Islet of Langerhans (tissue), 1 donor: ENCODE data around the gene DOHH.
A peak's percentile ranks its signal among the peaks of the same experiment; 100 is the strongest.

Source experiments
- FAIRE-seq: peaks from one replicate; lab custom pipeline; 2011; peaks lifted over from hg19 to GRCh38; lab: Jason Lieb, UNC

Gene DOHH, protein sequence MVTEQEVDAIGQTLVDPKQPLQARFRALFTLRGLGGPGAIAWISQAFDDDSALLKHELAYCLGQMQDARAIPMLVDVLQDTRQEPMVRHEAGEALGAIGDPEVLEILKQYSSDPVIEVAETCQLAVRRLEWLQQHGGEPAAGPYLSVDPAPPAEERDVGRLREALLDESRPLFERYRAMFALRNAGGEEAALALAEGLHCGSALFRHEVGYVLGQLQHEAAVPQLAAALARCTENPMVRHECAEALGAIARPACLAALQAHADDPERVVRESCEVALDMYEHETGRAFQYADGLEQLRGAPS

DNA sequence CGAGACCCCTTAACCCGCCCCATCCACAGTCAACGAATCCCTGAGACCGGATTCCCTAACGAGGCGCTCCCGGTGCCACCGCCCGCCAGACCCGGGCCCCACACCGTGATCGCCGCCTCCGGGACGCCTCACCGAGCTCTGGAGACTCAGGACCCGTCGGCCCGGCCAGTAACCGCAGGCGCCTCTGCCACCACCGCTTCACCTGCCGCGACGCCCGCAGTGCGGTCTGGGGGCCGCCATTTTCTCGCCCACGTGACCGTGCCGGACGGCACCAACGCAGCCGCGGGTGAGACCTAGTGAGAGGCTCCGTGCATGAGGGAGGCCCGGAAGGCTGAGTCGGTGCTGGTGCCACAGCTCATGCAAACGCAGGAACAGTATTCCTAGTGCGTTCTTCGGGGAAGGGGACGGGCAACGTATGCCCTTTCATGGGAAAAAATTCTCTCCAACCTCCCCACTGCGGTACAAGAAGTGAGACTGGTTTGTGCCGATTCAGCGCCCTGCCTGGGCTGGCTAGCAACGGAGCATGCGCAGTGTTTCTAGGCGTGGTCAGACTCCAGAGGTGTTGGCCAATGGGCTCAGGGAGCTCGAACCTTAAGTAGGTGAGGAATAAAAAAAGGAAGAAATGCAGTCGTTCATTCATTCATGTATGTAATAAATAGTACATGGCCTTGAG is at the start of gene DOHH:
Gene DOHH, minus strand, starts transcription at position 246 of the 673 bp plus-strand sequence. CDS start 3,860 bp downstream, outside the sequence.
- FAIRE-seq: peak; percentile 92

- no peak for FAIRE-seq
These were observed 49.3 kb upstream of the DOHH start for GRCh38 chr19:3549816-3550215.

GRCh38 chr19:3548606-3549005 is 48.1 kb upstream of the DOHH start:
- no peak for FAIRE-seq

GRCh38 chr19:3547767-3548282 is 47.4 kb upstream of the DOHH start:
- no peak for FAIRE-seq

DNA sequence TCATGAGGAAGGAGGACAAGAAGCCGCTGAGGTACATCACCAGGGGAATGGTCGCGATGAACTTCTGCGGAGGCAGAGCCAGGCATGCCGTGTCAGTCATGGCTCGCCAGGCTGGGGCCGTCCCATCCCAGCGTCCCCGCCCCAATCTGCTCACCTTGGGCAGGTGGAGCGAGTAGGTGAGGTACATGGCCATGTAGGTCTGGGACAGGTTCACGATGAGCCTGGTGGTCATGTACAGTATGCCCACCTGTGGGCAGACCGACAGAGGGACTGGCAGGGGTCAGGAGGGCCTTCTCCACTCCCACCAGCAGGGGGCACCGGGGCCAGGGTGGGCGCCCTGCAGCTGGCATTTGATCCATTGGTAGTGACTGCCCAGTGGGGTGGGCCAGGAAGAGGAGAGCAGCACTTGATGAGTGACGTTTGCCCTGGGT is 46.8 kb upstream of the DOHH start:
- no peak for FAIRE-seq

DNA sequence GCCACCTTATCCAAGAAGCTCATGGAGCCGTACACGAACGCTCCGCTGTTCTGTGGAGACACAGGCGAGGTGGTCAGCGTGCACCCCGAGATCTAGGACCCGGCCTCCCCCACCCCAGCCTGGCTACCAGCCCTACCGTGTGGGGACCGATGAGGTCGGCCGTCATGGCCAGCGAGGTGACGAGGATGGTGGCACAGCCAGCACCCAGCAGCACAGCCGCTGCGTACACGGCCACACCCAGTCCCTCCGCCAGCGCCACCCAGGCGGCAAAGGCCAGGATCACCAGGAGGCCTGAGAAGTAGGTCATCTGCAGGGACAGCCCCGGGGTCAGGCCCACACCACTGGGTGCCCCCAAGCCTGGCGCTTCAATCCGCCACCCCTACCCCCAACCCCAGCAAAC is 45.6 kb upstream of the DOHH start:
- no peak for FAIRE-seq

DNA sequence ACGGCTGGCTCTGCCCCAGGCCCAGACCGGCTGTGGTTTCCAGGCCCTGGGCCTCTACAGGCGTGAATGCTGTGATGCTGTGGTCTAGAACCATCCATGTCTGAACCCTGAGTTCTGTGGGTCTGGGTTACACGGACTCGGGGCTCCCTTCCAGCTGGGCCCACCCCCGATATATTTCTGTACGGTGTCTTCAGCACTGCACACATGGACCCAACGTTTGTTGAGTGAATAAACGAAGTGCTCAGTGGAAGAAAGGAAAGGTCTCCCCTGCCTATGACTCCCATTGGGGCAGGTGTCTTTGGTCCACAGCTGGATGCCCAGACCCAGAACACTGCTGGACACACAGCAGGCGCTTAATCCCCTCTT is 45.2 kb upstream of the DOHH start:
- FAIRE-seq: no peak

DNA sequence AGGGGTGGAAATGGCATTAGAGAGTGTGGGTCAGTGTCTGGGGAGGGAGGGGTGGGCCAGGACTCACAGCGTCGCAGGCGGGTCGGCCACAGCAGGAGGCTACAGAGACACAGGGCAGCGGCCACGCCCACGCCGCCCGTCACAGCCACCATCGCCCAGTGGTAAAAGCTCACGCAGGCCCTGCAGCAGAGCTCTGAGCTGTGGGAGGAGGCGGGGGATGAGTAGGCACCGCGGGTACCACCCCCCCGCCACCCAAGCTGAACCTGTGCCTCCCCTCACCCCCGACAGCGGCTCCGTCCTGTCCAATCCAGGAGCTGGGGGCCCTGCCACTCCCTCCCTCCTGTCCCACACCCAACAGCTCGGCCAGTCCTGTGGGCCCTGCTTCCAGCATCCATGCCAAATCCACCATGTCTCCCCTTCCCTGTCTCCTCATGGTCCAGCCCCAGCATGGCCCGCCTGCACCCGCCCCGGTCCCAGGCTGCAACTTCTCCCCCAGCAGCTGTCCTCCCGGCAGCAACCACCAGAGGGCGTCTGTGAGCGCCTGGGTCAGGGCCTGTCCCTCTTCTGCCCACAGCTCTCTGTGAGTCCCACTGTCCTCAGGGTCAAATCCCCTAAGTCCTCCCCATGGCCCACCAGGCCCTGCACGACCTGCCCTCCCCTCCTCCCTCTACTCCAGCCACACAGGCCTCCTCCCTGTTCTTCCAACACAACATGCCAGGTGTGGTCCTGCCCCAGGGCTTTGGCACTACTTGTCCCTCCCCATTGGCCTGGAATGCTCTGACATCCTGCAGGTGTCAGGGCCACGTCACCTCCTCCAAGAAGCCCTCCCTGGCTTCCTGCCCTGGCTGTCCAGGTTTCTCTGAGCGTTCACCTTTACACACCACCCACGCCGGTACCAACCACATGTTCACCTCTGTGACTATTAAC is 44.5 kb upstream of the DOHH start:
- FAIRE-seq: no peak

DNA sequence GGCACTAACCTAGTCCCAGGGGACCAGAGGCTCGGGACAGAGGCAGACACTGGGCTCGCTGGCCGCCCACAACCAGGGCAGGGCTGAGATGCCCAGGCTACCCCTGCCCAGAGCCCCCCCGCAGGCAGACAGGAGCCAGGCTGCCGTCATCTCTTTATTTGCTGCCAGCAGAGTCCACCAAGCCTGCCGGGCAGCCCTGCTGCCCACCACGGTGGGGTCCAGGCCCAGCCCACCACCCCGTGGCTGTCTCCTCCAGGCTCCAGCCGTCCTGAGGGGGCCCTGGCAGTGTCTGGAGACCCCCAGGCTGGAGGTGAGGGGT is 43.5 kb upstream of the DOHH start:
- FAIRE-seq: no peak

DNA sequence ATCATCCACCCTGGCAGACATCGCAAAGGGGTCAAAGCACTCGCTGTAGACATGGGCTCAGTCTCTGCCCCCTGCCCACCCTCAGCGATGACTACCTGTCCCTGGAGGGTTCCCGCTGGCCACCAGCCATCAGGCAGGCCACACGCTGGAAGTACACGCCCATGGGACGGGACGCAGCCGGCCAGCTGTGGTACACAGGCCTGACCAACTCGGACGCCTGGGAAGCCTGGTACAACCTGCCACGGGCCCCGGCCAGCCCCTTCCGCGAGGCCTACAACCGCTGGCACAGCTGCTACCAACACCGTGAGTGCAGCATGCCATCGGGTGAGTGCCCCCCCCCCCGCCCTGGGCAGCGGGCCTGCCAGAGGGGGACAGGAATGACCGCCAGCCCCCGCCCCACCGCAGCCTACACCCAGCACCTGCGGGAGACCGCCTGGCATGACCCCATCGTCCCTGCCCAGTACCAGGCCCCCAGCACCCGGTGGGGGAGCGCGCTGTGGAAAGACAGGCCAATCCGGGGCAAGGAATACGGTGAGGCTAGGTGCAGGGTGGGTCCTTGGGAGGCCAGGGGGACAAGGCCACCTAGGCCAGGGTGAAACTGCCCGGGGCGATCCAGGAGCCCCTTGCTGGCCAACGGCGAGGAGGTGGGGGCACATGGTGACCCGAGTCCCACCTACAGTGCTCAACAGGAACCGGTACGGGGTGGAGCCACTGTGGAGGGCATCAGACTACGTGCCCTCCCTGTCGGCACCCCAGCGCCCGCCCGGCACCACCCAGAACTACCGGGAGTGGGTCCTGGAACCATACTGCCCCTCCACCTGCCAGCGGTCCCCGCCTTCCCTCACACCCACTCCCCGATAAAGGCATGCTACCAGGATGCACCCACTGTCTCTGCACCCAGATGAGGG is 42.9 kb upstream of the DOHH start:
- no peak for FAIRE-seq

DNA sequence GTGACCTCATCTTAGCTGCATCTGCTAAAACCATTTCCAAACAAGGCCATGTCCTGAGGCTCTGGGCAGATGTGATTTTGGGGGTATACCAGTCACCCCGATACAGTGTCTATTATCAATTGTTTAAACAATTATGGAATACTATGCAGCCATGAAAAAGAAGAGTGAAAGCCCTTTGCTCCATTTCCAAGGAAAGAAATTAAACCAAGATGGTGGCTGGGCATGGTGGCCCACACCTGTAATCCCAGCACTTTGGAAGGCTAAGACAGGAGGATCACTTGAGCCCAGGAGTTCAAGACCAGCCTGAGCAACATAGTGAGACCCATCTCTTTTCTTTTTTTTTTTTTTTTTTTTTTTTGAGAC is 39.3 kb upstream of the DOHH start:
- no peak for FAIRE-seq

GRCh38 chr19:3538965-3539755 is 38.7 kb upstream of the DOHH start, which contains the start of gene TEKTIP1:
Gene TEKTIP1, plus strand, starts transcription at chr19:3539174. Its CDS starts 4 bp downstream, at chr19:3539178.
- FAIRE-seq: no peak

DNA sequence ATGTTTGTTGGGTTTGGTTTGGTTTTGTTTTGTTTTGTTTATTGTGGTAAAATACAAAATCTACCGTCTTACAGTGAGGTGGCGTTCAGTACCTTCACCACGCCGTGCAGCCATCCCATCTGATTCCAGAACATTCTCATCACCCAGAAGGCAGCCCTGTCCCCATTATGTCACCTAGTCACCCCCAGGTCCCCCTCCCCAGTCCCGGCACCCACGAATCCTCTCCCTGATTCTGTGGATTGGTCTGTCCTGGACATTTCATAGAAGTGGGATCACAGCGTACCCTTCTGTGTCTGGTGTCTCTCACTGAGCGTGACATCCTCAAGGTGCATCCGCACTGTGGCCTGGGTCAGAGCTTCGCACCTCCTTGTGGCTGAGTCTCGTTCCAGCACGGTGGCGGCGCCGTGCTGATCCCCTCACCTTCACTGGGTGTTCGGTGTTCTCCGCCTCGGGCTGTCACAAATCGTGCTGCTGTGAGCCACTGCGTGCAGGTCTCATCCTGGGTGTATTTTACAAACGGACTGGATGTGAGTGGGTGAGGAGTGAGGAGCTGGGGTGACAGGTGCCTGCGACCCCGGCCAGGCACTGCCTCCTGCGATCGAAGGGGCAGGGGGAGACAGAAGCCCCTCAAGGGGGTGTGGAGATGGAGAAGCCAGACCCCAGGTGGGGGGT is 37.9 kb upstream of the DOHH start:
- no peak for FAIRE-seq

GRCh38 chr19:3537438-3538240 is 37.2 kb upstream of the DOHH start:
- no peak for FAIRE-seq

DNA sequence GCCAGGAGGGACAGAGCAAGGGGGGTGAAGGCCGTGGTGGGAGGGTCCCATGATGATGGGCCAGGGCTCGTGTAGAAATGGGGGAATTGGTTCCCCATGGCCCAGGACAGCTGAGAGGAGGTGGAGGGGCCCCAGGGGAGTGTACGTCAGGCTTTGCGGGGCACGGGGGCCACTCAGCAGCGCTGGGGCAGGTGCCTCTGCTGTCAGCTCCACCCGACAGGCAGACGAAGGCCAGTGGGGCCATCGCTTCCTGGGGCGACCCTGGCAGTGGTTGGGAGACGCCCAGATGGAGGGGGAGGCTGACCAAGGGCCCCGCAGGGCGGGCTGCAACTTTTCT is 36.6 kb upstream of the DOHH start:
- FAIRE-seq: no peak

GRCh38 chr19:3536429-3537100 is 36.1 kb upstream of the DOHH start:
- FAIRE-seq: no peak

- FAIRE-seq: no peak
These were observed 35.5 kb upstream of the DOHH start for GRCh38 chr19:3535981-3536380.

- FAIRE-seq: no peak
These were observed 35.1 kb upstream of the DOHH start for GRCh38 chr19:3535563-3535965.

GRCh38 chr19:3535235-3535535 is 34.7 kb upstream of the DOHH start:
- no peak for FAIRE-seq
